Measurements from ENCODE around the gene COQ3.
A peak's percentile ranks its signal among the peaks of the same experiment; 100 is the strongest.

Gene COQ3

DNA sequence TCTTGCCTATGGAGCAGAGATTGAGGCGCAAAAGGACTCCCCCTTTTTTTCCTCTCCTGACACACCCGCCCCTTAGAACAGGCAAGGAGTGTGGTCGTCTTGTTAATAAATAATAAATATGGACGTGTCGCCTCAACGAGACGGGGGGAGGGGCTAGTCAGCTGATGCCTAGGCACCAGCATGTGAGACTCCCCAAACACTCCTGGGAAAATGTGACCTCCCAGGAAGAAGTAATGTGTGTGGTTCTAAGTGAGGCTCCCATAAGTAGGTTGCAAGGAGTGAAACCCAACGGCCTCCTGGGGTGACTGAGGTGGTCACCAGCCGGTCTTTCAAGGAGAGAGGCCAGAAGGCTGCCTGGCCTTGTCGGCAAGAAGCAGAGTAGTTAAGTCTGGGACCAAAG is 43.4 kb downstream of the COQ3 start:
- H3K27me3 ChIP-seq (ENCODE audit: control insufficient read depth in 2 of 2, insufficient read depth in 2 of 2, low read length in 2 of 2) = peaks cover 6 to 15% of the 10 kb centered on the region in 2 donors
- H3K9ac ChIP-seq (ENCODE audit: low read depth in 1 of 2, low read length in 2 of 2) = no peak overlapping the region
- no peak overlapping the region for H3K27ac ChIP-seq (ENCODE audit: low read depth in 2 of 2, low read length in 2 of 2)
- H3K4me1 ChIP-seq (ENCODE audit: control insufficient read depth in 2 of 2, insufficient read depth in 2 of 2, low read length in 2 of 2) = peaks cover 3% of the 10 kb centered on the region in 2 donors
- no peaks in the 10 kb centered on the region for H3K36me3 ChIP-seq (ENCODE audit: control insufficient read depth in 2 of 2, insufficient read depth in 2 of 2, low read length in 2 of 2)
- no peaks in the 10 kb centered on the region for H3K9me3 ChIP-seq (ENCODE audit: control insufficient read depth in 2 of 2, low read length in 2 of 2)
- no peak overlapping the region for H3K4me3 ChIP-seq (ENCODE audit: low read length in 2 of 2)

DNA sequence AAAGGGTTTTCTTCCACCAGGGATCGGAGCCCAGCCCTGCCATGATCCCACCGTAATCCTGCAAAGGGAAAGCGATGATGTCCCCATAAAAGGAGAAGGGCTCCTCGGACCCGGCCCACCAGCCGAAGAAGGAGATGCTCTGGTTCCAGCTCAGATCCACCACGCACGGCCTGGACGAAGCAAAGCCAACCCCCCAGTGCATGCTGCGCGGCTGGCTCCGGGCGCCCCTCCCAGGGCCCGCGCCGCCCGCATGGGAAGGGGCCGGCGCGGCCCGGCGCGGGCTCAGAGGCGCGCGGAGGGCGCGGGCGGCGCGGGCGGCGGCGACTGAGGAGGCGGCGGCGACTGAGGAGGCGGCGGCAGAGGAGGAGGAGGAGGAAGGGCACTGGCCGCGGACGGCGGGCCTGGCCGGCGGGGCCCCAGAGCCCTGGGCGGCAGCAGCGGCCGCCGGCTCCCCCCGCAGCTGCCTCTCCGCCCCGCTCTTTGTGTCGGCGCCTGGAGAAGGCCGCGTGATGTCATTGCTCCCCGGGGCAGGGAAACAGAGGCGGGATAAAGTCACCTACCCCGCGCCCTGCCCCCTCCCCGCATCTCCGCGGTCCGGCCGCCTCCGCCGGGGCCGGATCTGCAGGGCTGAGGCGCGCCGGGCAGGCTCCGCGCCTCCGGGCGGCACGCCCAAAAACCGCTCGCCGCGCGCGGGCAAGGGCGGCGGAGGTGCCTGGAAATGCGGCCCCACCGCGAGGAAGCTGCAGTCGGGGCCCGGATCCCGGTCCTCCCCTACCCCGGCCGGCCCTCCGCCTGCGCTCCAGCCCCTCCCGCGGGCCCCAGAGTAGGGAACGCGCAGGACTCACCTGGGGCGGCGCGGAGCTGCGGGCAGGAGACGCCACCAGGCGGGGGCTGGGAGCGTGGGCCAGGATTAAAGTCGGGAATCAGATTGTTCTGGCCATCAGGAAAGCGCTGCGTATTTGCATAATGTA is 44.5 kb downstream of the COQ3 start, which contains the start of gene FAXC:
TSS of gene FAXC (minus strand) at position 504 of the 971 bp plus-strand sequence. CDS start at position 202, 302 bp downstream.
- H3K9me3 ChIP-seq (ENCODE audit: control insufficient read depth in 2 of 2, low read length in 2 of 2) = no peaks in the 10 kb centered on the region
- H3K4me3 ChIP-seq (ENCODE audit: low read length in 2 of 2) = peak within 1 kb of the TSS; percentile 40 to 63
- H3K27ac ChIP-seq (ENCODE audit: low read depth in 2 of 2, low read length in 2 of 2) = peak within 1 kb of the TSS in 1 of 2 donors; percentile 25

DNA sequence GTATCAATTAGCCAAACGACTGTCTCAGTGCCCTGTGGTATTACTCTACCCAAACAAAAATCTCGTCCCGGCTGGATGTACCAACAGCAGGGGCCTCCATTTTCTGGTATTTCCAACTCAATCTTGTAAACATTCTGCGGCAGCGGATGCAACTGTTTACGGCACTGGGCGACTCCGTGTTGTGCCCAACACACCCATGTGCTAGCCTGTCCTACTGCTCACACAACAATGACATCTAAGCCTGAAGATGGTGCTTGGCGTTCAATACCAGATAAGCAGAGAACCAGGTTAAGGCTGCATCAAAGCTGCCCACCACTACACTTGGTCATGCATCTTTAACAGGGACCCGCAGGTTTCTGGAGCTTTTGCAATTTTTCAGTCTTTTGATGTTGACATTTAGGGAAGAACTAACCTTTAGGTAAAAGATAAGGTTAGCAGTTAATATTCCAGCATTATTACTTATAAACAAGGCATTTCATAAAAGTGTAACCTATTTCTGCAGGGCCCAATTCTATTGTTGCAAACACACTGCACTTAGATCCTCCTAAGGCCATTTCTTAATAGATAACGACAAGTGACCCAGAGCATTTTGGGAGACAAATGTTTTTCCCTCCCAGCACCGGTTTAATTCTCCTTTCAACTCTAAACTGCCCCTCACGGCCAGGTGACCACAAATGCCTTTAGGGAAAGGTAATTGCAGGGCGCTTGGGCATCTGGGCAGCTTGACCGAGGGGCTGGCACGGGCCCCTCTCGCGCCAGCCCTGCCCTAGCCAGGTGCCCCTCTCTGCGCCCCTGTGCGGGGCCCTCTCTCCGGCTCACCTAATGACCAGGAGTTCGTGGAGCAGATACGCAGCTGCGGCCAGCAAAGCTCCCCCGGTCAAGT is 45.5 kb downstream of the COQ3 start:
- peak overlapping the region in 1 of 2 donors; percentile 4 for H3K9ac ChIP-seq (ENCODE audit: low read depth in 1 of 2, low read length in 2 of 2)
- peak overlapping the region in 1 of 2 donors; percentile 25 for H3K27ac ChIP-seq (ENCODE audit: low read depth in 2 of 2, low read length in 2 of 2)
- peaks cover 6 to 10% of the 10 kb centered on the region in 2 donors for H3K27me3 ChIP-seq (ENCODE audit: control insufficient read depth in 2 of 2, insufficient read depth in 2 of 2, low read length in 2 of 2)
- peak overlapping the region; percentile 40 to 53 for H3K4me3 ChIP-seq (ENCODE audit: low read length in 2 of 2)
- H3K4me1 ChIP-seq (ENCODE audit: control insufficient read depth in 2 of 2, insufficient read depth in 2 of 2, low read length in 2 of 2) = peaks cover 3% of the 10 kb centered on the region in 2 donors
- H3K9me3 ChIP-seq (ENCODE audit: control insufficient read depth in 2 of 2, low read length in 2 of 2) = no peaks in the 10 kb centered on the region
- no peaks in the 10 kb centered on the region for H3K36me3 ChIP-seq (ENCODE audit: control insufficient read depth in 2 of 2, insufficient read depth in 2 of 2, low read length in 2 of 2)

More for the DNA sequence above, 44.5 kb downstream of the COQ3 start, which contains the start of gene FAXC:
- H3K27me3 ChIP-seq (ENCODE audit: control insufficient read depth in 2 of 2, insufficient read depth in 2 of 2, low read length in 2 of 2) = peaks cover 6 to 10% of the 10 kb centered on the region in 2 donors
- H3K36me3 ChIP-seq (ENCODE audit: control insufficient read depth in 2 of 2, insufficient read depth in 2 of 2, low read length in 2 of 2) = no peaks in the 10 kb centered on the region
- peak within 1 kb of the TSS; percentile 4 to 43 for H3K9ac ChIP-seq (ENCODE audit: low read depth in 1 of 2, low read length in 2 of 2)
- peaks cover 3% of the 10 kb centered on the region in 2 donors for H3K4me1 ChIP-seq (ENCODE audit: control insufficient read depth in 2 of 2, insufficient read depth in 2 of 2, low read length in 2 of 2)

DNA sequence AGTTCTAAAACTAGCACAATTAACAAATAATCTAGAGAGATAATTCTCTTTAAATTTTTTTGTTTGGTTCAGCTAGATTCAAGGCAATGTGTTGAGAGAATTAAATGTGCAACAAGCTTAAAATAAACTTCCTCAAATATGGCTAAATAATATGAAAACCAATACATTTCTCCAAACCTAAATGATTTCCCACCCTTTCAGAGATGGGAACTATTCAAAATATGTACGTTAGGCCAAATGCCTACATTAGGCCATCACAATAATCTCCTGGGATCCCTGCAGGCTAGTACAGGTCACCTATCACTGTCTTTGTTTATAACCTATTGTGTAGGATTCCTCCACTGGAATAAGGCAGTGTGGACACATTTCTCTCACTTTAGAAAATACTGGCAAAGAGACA is 46.2 kb downstream of the COQ3 start:
- Histone ChIP-seq H3K4me3 (ENCODE audit: low read length in 2 of 2) (peak overlapping the region in 1 of 2 donors; percentile 53), H3K9ac (ENCODE audit: low read depth in 1 of 2, low read length in 2 of 2) (no peak overlapping the region), H3K9me3 (ENCODE audit: control insufficient read depth in 2 of 2, low read length in 2 of 2) (no peaks in the 10 kb centered on the region)

DNA sequence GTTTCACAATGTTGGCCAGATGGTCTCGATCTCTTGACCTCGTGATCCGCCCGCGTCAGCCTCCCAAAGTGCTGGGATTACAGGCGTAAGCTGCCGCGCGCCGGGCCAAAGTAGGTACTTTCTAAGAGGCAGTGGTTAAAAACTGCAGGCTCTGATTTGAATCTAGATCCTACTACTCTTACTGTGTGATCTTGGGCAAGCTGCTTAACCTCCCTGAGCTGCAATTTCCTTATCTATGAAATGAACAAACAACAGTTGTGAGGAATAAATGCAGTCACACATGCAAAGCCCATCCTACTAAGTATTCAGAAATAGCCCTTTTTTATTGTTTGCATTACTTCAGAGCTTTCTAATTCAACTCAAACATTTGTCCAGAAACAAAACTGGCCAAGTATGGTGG is 47.4 kb downstream of the COQ3 start:
- peaks cover 3% of the 10 kb centered on the region in 2 donors for H3K4me1 ChIP-seq (ENCODE audit: control insufficient read depth in 2 of 2, insufficient read depth in 2 of 2, low read length in 2 of 2)
- no peaks in the 10 kb centered on the region for H3K36me3 ChIP-seq (ENCODE audit: control insufficient read depth in 2 of 2, insufficient read depth in 2 of 2, low read length in 2 of 2)
- peaks cover 6 to 10% of the 10 kb centered on the region in 2 donors for H3K27me3 ChIP-seq (ENCODE audit: control insufficient read depth in 2 of 2, insufficient read depth in 2 of 2, low read length in 2 of 2)
- no peaks in the 10 kb centered on the region for H3K9me3 ChIP-seq (ENCODE audit: control insufficient read depth in 2 of 2, low read length in 2 of 2)
- no peak overlapping the region for H3K27ac ChIP-seq (ENCODE audit: low read depth in 2 of 2, low read length in 2 of 2)
- H3K4me3 ChIP-seq (ENCODE audit: low read length in 2 of 2) = no peak overlapping the region
- H3K9ac ChIP-seq (ENCODE audit: low read depth in 1 of 2, low read length in 2 of 2) = no peak overlapping the region

More for the DNA sequence above, 46.2 kb downstream of the COQ3 start:
- no peaks in the 10 kb centered on the region for H3K36me3 ChIP-seq (ENCODE audit: control insufficient read depth in 2 of 2, insufficient read depth in 2 of 2, low read length in 2 of 2)
- no peak overlapping the region for H3K27ac ChIP-seq (ENCODE audit: low read depth in 2 of 2, low read length in 2 of 2)
- H3K4me1 ChIP-seq (ENCODE audit: control insufficient read depth in 2 of 2, insufficient read depth in 2 of 2, low read length in 2 of 2) = peaks cover 3% of the 10 kb centered on the region in 2 donors
- H3K27me3 ChIP-seq (ENCODE audit: control insufficient read depth in 2 of 2, insufficient read depth in 2 of 2, low read length in 2 of 2) = peaks cover 6 to 10% of the 10 kb centered on the region in 2 donors

DNA sequence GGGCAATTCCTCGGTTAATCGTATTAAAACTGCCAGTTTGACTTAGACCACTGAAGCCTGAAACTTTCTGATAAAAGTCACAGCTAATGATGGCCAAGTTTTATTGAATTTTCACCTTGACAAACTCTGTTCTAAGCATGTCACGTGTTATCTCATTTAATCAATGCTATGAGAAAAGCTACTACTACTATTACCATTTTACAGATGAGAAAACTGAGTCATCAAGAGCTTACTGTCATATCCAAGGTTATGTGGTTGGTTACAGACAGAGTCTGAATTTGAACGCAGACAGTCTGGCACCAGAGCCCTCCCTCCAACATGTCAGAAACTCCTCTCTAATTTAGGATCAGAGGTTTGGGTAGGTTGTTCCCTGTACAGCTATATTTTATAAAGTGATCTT is 48.8 kb downstream of the COQ3 start:
- Histone ChIP-seq H3K9me3 (ENCODE audit: control insufficient read depth in 2 of 2, low read length in 2 of 2) (no peaks in the 10 kb centered on the region), H3K36me3 (ENCODE audit: control insufficient read depth in 2 of 2, insufficient read depth in 2 of 2, low read length in 2 of 2) (no peaks in the 10 kb centered on the region), H3K9ac (ENCODE audit: low read depth in 1 of 2, low read length in 2 of 2) (no peak overlapping the region), H3K27me3 (ENCODE audit: control insufficient read depth in 2 of 2, insufficient read depth in 2 of 2, low read length in 2 of 2) (peaks cover 4 to 5% of the 10 kb centered on the region in 2 donors), H3K27ac (ENCODE audit: low read depth in 2 of 2, low read length in 2 of 2) (no peak overlapping the region), H3K4me1 (ENCODE audit: control insufficient read depth in 2 of 2, insufficient read depth in 2 of 2, low read length in 2 of 2) (peaks cover 0 to 3% of the 10 kb centered on the region in 2 donors), H3K4me3 (ENCODE audit: low read length in 2 of 2) (no peak overlapping the region)

DNA sequence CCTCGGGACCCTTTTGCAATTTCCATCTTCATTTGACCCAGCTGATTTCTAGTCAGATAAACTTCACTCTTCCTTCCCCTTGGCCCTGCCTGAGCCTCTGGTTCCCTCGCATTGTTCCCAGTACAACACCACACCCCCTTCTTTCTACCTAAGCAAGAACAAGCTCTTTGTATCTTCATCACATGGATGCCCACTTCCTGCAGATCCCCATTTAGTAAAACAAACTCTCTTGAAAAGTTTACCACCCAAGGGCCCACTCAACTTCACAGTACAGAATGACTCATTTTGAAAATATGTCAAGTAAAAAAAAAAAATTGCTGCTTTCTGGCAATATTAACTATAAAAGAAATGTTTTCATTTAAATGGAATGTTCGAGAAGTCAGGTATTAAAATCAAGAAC is 49.7 kb downstream of the COQ3 start:
- Histone ChIP-seq H3K27me3 (ENCODE audit: control insufficient read depth in 2 of 2, insufficient read depth in 2 of 2, low read length in 2 of 2) (peaks cover 2 to 5% of the 10 kb centered on the region in 2 donors), H3K27ac (ENCODE audit: low read depth in 2 of 2, low read length in 2 of 2) (no peak overlapping the region), H3K4me3 (ENCODE audit: low read length in 2 of 2) (no peak overlapping the region)

DNA sequence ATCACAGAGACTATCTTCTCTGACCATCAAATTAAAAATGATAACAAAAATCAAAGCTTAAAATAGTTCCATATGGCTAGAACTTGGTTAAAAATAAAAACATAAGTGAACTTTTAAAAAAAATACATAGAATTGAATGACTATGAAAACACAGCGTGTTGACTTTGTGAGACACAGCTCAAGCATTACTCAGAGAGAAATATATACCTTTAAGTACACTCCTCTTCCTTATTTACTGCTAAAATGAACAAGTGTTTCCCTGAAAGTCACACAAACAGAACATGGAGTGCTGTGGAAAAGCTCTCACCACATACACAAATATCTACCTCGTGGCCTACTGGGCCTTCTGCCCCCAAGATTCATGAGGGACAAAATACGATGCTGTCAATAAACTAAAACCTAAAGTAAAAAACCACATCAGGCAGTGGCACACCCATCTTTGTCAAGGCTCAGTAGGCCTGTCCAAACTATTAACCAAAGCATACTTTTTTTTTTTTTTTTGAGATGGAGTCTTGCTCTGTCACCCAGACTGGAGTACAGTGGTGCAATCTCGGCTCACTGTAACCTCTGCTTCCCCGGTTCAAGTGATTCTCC is 52.0 kb downstream of the COQ3 start:
- no peak overlapping the region for H3K27ac ChIP-seq (ENCODE audit: low read depth in 2 of 2, low read length in 2 of 2)
- H3K9me3 ChIP-seq (ENCODE audit: control insufficient read depth in 2 of 2, low read length in 2 of 2) = no peaks in the 10 kb centered on the region
- H3K36me3 ChIP-seq (ENCODE audit: control insufficient read depth in 2 of 2, insufficient read depth in 2 of 2, low read length in 2 of 2) = no peaks in the 10 kb centered on the region
- H3K4me1 ChIP-seq (ENCODE audit: control insufficient read depth in 2 of 2, insufficient read depth in 2 of 2, low read length in 2 of 2) = no peaks in the 10 kb centered on the region
- H3K4me3 ChIP-seq (ENCODE audit: low read length in 2 of 2) = no peak overlapping the region
- H3K9ac ChIP-seq (ENCODE audit: low read depth in 1 of 2, low read length in 2 of 2) = no peak overlapping the region
- H3K27me3 ChIP-seq (ENCODE audit: control insufficient read depth in 2 of 2, insufficient read depth in 2 of 2, low read length in 2 of 2) = peaks cover 0 to 4% of the 10 kb centered on the region in 2 donors

More for the DNA sequence above, 49.7 kb downstream of the COQ3 start:
- H3K36me3 ChIP-seq (ENCODE audit: control insufficient read depth in 2 of 2, insufficient read depth in 2 of 2, low read length in 2 of 2) = no peaks in the 10 kb centered on the region
- no peak overlapping the region for H3K9ac ChIP-seq (ENCODE audit: low read depth in 1 of 2, low read length in 2 of 2)
- no peaks in the 10 kb centered on the region for H3K9me3 ChIP-seq (ENCODE audit: control insufficient read depth in 2 of 2, low read length in 2 of 2)
- peaks cover 0 to 3% of the 10 kb centered on the region in 2 donors for H3K4me1 ChIP-seq (ENCODE audit: control insufficient read depth in 2 of 2, insufficient read depth in 2 of 2, low read length in 2 of 2)

DNA sequence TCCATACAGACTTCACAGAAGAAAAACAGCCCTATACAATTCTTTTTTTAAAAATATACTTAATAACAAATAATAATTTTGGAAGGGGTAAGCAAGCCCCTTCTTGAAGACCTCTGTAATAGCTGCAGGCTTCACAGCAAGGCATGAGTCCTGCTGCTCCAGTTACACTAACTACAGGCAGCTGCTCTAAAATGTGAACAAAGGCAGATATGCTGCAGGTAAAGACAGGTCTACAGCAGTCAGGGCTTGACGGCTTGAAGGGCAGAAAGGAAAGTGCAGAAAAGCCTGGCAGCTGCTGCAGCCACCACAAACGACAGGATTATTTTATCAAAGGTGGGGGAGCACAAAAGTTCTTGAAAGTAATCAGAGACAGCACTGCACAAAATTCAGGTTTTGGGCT is 55.8 kb downstream of the COQ3 start:
- H3K27me3 ChIP-seq (ENCODE audit: control insufficient read depth in 2 of 2, insufficient read depth in 2 of 2, low read length in 2 of 2) = peaks cover 0 to 4% of the 10 kb centered on the region in 2 donors
- no peak overlapping the region for H3K9ac ChIP-seq (ENCODE audit: low read depth in 1 of 2, low read length in 2 of 2)
- no peaks in the 10 kb centered on the region for H3K9me3 ChIP-seq (ENCODE audit: control insufficient read depth in 2 of 2, low read length in 2 of 2)
- no peaks in the 10 kb centered on the region for H3K4me1 ChIP-seq (ENCODE audit: control insufficient read depth in 2 of 2, insufficient read depth in 2 of 2, low read length in 2 of 2)
- no peak overlapping the region for H3K4me3 ChIP-seq (ENCODE audit: low read length in 2 of 2)
- no peak overlapping the region for H3K27ac ChIP-seq (ENCODE audit: low read depth in 2 of 2, low read length in 2 of 2)
- no peaks in the 10 kb centered on the region for H3K36me3 ChIP-seq (ENCODE audit: control insufficient read depth in 2 of 2, insufficient read depth in 2 of 2, low read length in 2 of 2)

All from mucosa of rectum (tissue), 2 donors.